PFSK-1 (cell line): ENCODE results near the gene CDYL.

Experiments
- POLR2AphosphoS5 ChIP-seq: IDR thresholded peaks from 2 replicates; pipeline ENCODE4 v1.6.1; 2012; ENCODE audit warnings: low read depth, mild to moderate bottlenecking, control low read depth, low read length, moderate library complexity
- REST ChIP-seq, 2 experiments: IDR thresholded peaks; 2 replicates each; pipeline versions ENCODE4 v1.6.1 to v1.8.0; 2011 to 2012; ENCODE audit warnings: low read depth in 2 of 2, low read length in 2 of 2, control low read depth in 1 of 2, inconsistent platforms in 1 of 2, mild to moderate bottlenecking in 1 of 2, moderate library complexity in 1 of 2; ENCODE audit not compliant: insufficient read depth in 1 of 2
- SIN3A ChIP-seq: IDR thresholded peaks from 2 replicates; pipeline ENCODE4 v1.6.1; 2012; ENCODE audit warnings: mild to moderate bottlenecking, low read length, moderate library complexity, borderline replicate concordance; ENCODE audit not compliant: insufficient read depth
- TAF1 ChIP-seq: IDR thresholded peaks from 2 replicates; pipeline ENCODE4 v1.6.1; 2012; ENCODE audit warnings: low read length, control low read depth, borderline replicate concordance; ENCODE audit not compliant: insufficient read depth

GRCh38 chr6:4740032-4740431, 36.2 kb upstream of the CDYL start:
- TF ChIP-seq REST (IDR thresholded peaks at IDR 0.05; ENCODE audit: insufficient read depth in 1 of 2, low read depth in 2 of 2, low read length in 2 of 2) (no peak), SIN3A (no peak), TAF1 (no peak), POLR2AphosphoS5 (no peak)
